Right ventricle myocardium superior (tissue), 1 donor: Measurements from ENCODE around the gene SYF2. TPM values are rescaled to one million over a fixed set of nuclear protein-coding genes. Genes with fewer than 3 reads are reported as not detected.
A peak's percentile ranks its signal among the peaks of the same experiment; 100 is the strongest.

Experiments
- ATAC-seq: fragments of 200-7000 bp; cut with Tn5 transposase; one replicate; pipeline ENCODE4 v1.9.1; 2020; ENCODE audit warnings: mild to moderate bottlenecking; ENCODE audit not compliant: poor library complexity
- DNase-seq: peaks from one replicate; pipeline ENCODE4 v3.0.0-alpha.2; 2020
- intact Hi-C: fragments of 100-400 bp; cut with DNase I; formaldehyde crosslinking; loops from one replicate; pipeline ENCODE4 v1.11.2; 2022
- total RNA-seq: library from RNA; stranded (reverse); fragmentation: NEBNext Ultra II Directional; extraction: Animal tissue kit (Norgen Biotek cat#: 25700); gene quantifications from one replicate; pipeline ENCODE4 v1.2.1, GENCODE V29; 2021
- donor health status: DM: no; HTN: yes; CAD: no; lungs with severe emphysema.

The SYF2 gene
- total RNA-seq, 1 donor from 2014 or later, result 31.1 TPM

DNA sequence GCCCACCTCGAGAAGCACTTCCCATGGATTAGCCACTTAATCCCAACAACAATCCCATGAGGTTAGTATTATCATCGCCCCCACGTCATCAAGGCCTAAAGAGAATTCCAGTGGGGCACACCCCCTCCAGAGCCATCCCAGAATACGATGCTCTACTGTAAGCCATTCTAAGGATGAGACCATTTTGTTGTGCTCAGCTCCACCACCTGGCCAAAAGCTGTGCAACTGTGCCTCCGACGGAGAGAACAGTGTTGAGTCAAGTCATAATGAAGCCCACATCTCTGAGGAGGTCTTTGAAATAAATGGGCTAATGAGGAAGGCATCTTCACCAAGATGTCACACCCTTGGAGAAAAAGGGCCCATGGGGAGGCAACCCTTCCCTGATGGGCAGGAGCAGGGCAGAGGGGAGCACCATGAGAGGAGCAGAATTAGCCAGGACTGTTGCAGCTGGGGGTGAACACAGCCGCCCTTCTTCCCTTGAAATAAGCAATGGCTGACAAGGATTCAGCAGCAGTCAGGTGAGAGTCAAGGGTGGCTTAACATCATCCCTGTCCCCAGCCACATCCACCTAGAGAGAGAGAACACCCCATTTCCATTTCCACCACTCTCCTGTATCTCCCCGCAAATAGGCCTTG lies 14.6 kb downstream of the SYF2 start:
- intact Hi-C loops, result no loop called here
- ATAC-seq, result no peak
- DNase-seq, result no peak

DNA sequence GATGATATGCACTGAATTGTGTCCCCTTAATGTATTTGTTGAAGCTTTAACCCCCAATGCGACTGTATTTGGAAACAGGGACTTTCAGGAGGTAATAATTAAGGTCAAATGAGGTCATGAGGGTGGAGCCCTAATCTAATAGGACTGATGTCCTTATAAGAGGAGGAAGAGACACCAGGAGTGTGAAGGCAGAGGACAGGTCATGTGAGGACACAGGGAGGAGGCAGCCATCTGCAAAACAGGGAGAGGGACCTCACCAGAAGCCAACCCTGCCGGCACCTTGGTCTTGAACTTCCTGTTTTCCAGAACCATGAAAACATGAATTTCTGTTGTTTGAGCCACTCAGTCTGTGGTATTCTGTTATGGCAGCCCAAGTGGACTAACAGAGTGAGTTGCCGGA lies 15.3 kb downstream of the SYF2 start:
- intact Hi-C loops, result no loop called here
- ATAC-seq (no peak), DNase-seq (no peak)

DNA sequence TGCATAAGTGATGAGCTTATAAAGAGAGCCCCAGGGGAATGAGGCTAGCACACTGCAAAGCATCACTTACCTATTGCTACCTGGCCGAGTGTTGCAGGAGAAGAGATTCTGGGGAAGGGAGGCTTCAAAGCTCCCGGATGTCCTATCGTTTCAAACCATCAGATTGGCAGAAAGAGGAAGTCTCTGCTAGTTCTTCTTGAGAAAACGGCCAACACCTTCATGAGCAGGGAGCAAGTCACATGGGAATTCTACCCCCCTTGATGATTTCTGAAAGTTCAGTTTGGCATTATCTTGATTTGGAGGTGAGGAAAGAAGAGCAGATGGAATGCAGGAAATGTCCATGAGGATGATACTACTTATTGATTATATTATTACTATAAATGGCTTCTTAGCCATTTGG lies 16.2 kb downstream of the SYF2 start:
- ATAC-seq (no peak), DNase-seq (no peak)
- intact Hi-C loops, result no loop called here

- intact Hi-C loops, result no loop called here
- DNase-seq (no peak), ATAC-seq (no peak)
Measured at GRCh38 chr1:25212725-25213124, 19.6 kb downstream of the SYF2 start.

DNA sequence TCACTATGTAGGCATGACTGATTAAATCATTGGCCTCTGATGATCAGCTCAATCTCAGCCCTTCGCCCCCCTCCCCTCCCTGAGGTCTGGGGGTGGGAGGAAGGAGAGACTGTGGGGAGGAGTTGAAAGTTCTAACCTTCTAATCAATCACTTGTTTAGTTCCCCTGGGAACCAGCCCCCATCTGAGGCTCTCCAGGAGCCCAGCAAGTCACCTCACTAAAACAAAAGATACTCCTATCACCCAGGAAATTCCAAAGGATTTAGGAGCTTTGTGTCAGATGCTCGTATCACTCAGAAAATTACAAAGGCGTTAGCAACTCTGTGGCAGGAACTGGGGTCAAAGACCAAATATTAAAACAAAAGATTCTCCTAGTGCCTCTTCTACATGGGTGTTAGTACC lies 21.6 kb downstream of the SYF2 start:
- ATAC-seq (no peak), DNase-seq (no peak)
- intact Hi-C loops, result no loop called here

DNA sequence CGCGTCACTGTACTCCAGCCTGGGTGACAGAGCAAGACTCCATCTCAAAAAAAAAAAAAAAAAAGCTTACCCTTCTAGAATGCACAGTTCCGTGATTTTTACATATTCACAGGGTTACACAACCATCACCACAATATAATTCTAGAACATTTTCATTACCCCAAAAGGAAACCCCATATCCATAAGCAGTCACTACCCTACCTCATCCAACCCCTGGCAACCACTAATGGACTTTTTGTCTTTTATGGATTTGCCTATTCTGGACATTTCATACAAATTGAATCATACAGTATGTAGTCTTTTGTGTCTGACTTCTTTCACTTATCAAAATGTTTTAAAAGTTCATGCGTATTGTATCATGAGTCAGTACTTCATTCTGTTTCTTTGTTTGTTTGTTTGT lies 22.8 kb downstream of the SYF2 start:
- intact Hi-C loops, result loop anchor here (5.0 kb wide), 1 partner anchor 362 kb away; no protein-coding TSS in a partner anchor
- no peak for DNase-seq
- no peak for ATAC-seq

DNA sequence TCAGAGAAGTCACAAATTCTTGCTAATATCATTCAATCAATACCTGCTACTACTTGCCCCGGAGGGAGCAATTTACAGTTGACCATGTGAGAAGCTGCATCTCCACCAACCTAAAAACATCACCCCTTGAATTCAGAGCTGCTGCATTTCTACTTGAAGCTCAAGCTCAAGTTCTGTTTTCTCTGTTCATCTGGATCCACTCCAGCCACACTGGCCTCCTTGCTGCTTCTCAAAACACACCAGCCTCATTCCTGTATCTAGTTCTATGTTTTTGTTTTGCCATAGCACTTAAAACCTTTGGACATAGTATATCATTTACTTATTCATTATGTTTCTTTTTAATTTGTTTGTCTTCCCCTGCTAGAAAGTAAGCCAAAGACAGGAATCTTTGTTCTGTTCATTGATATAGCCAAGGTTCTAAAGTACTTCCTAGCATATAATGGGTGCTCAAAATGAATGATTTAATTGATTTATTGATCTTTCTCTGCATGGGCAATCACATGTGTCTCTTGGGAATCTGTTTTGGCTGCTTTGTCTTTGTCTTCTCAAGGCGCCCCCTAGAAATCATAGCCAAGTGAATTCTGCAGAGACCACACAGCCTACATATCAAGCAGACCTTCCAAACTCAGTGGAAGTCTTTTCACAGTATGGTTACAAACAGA lies 23.6 kb downstream of the SYF2 start:
- intact Hi-C loops, result loop anchor here (5.0 kb wide), 1 partner anchor 361 kb away; no protein-coding TSS in a partner anchor
- no peak for ATAC-seq
- DNase-seq, result no peak

DNA sequence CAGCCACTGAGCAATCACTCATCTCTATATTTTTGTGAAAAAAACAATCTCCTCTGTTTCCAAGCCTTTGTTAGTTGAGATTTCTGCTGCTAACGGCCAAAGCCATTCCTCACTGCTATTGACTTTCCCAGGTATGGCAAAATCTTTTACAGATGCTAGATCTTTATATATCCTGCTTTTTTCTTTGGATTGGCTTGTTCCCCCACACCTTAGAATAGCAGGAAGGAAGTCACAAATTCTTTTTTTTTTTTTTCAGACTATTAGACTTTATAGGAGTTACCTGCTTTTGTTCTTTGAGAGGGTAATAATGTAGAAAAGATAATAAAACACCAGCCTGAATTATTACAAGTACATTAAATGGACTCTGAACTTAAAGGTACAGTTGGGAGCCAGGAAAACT lies 24.2 kb downstream of the SYF2 start:
- intact Hi-C loops, result loop anchor here (5.0 kb wide), 1 partner anchor 361 kb away; no protein-coding TSS in a partner anchor
- no peak for ATAC-seq
- no peak for DNase-seq

DNA sequence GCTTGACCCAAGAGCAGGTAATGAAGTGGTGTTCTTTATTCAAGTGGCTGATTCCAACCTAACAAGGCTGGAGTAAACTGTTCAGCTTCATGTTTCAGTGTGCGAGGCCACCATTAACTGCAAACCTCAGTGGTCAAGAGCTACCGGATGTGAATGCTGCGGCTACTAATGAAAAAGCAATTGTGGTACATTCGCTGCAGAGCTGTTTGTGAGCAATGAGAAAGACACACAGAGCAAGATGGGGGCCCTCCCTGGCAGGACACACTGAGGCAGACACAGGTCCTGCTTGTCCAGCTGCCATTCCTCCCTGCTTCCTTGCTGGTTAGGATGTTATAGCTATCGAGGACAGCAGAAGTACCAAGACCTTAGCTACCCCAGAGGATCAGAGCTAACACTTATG lies 26.1 kb downstream of the SYF2 start:
- intact Hi-C loops, result loop anchor here (5.0 kb wide), 1 partner anchor 359 kb away; no protein-coding TSS in a partner anchor
- ATAC-seq (no peak), DNase-seq (no peak)

- no peak for DNase-seq
- intact Hi-C loops, result loop anchor here (5.0 kb wide), 1 partner anchor 358 kb away; no protein-coding TSS in a partner anchor
- ATAC-seq, result no peak
Measured at GRCh38 chr1:25205786-25206185, 26.5 kb downstream of the SYF2 start.

DNA sequence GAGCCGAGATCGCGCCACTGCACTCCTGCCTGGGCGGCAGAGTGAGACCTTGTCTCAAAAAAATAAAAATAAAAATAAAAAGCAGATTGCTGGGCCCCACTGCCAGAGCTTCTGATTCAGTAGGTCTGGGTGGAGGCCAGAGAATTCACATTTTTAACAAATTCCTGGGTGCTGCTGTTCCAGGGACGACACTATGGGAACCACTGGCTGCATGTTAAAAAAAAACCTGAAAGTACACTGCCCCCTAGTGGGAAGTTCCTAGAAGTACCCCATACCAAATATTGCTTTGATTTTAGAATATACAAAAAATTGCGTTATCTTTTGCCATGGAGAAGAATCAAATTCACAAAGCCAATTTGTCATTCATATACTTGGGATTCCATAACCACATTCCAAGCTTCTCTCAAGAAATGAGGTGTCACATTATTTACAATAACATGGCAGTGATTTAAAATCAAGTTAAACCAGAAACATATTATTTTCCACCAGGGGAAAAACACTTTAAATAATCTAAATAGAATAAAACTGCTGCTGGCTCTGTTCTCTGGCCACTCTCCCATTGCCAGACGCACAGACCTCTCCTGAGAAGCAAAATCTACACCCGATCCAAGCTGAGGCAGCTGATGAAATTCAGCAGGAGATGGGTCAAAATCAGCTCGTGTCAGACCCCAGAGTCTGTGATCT lies 27.4 kb downstream of the SYF2 start:
- intact Hi-C loops, result loop anchor here (5.0 kb wide), 1 partner anchor 358 kb away; no protein-coding TSS in a partner anchor
- peak; percentile 79 for ATAC-seq
- no peak for DNase-seq

DNA sequence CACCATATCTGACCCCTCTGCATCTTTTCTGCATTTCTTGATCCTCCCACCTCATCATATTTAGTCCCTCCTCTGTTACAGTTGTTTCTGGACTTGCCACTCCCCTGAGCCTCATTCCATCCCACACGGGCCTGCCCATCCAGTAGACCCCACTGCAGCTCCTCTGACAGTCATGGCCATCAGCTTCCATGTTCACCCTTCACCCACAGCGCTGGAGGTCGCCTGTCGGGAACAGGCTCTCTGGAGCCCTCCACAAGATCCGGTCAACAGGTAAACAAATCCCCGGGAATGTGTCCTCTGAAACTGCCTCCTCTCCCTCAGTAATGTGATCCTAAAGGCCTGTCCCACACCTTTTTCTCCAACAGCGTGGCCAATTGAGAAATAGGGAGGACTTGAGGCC lies 31.3 kb downstream of the SYF2 start:
- ATAC-seq (no peak), DNase-seq (no peak)

DNA sequence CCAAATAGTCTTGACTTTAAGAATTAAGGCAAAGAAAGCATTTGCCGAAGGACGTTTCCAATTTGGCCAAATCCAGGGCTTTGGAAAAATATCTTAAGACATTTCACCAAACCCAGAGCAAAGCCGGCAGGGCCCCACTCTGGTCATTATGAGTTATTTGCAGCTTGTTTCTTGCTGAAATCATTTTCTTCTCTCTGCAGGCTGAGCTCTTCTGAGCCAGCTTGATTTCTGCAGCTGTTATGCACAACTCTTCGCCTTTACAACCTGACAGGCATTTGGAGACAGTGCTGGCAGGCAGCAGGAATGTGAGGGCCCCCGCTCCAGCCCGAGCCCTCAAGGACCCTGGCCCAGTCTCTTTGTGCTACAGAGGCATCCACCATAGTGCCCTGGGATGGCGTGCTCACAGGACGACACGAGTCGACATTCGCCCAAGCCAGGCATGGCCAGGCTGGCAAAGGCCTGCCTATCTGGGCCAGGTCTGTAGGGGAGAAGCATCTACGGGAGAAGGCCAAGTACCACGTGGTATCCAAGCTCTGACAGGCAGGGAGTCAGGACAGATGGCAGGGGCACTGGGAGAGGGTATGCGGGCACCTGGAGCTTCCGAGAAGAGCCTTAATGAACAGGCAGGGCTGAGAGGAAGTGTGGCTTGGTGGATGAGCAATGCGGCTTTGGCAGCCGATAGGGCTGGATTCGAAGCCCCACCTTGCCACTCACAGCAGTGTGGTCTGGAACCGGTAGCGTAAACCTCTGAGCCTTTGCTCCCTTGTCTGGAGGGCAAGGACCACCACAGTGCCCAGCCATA lies 32.3 kb downstream of the SYF2 start:
- ATAC-seq (peak; percentile 28), DNase-seq (no peak)
- intact Hi-C loops, result no loop called here

More for the DNA sequence above, 31.3 kb downstream of the SYF2 start:
- intact Hi-C loops, result no loop called here

DNA sequence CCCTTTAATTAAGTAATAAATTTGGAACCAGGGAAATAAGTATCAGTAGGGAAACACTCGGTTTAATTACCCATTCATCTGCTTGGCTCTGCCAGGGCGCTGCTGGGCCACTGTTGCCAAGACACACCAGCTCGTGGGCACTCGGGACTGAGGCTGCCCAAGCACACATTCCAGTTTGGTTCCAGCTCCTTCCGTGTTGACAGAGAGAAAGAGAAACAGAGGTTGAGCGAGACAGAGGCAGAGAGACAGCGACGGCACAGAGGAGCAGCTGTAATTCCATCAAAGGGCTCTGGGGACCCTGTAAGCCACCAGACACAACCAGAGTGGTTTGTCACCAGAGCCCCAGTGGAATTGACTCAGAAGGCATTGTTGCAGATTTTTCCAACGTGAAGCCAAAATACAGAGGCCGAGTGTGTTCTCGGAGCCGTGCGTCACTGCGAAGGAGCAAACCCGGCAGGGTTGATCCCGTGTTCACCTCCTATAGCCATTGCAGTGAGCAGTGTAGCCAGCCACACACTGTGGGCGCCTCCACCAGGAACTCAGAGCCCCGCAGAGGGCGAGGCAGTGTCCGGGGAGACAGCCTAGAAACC lies 33.5 kb downstream of the SYF2 start:
- ATAC-seq (peak; percentile 86), DNase-seq (peak; percentile 62)
- intact Hi-C loops, result no loop called here

DNA sequence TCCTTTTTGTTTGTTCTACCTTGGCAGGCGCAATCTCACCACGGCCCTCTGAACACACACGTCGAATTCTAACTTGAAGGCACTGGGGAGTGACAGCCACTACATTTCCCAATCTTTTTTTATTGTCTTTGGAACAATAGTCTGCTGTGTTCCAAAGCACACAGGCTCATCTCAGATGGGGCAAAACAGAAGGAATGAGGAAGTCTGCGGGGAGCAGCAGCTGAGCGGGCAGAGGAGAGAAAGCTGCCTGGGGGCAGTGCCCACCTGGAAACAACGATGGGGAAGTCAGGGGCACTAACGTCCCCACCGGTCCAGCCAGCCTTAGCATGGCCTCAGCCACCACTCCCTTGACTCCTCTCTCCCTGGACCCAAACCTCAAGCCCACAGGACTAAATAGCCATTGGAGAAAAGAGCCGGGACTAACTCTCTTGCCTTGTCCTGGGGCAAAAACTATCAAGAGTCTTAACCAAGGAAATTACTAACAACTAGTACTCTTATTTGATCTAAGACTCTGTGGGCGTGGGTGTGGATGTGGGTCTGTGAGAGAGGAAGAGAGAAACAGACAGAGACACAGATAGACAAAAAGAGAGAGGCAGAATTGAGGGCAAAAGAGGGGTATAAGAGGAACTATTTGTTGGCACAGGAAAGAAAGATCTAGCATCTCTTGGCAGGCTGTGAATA lies 34.2 kb downstream of the SYF2 start:
- intact Hi-C loops, result no loop called here
- no peak for DNase-seq
- ATAC-seq, result no peak

DNA sequence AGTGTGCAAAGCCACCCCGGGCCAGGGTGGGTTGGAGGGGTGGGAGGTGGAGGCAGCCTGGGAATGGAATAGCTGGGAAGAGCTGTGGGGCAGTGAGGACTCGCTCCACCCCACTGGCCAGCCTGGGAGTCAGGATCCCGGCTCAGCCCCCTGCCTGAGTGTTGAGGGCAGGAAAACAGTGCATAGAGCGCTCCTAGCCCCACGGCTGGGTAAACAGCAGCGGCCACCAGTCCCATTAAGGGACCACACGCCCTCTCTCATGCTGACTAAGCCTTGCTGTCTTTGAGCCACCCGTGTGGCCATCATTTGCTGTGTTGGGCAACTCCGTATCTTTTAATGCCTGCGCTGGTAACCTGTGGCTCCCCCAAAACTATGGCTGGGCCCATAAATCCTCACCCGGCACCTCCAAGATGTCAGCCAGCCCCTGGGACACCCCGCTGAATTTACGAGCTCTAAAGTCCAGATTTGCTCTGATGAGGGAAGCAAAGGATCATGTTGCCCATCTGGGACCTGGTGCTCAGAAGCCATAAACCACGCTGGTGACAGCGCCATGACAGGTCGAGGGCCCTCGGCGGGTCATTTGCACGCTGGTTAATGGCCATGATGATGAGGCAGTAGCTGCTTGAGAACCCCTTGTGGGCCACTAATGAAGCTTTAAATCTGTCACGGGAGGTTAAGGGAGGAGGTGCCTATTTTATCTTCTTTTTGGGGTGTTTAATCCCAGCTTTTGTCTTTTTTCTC lies 34.9 kb downstream of the SYF2 start:
- DNase-seq, result no peak
- no peak for ATAC-seq
- intact Hi-C loops, result no loop called here

- intact Hi-C loops, result no loop called here
- DNase-seq, result no peak
- ATAC-seq, result no peak
Measured at GRCh38 chr1:25196830-25197229, 35.5 kb downstream of the SYF2 start.
